Measurements from ENCODE around the gene PGAP6. TPM values are rescaled to one million over a fixed set of nuclear protein-coding genes. Genes with fewer than 3 reads are reported as not detected.

PGAP6 gene
- total RNA-seq, 1 donor from 2014 or later = 28.1 TPM

DNA sequence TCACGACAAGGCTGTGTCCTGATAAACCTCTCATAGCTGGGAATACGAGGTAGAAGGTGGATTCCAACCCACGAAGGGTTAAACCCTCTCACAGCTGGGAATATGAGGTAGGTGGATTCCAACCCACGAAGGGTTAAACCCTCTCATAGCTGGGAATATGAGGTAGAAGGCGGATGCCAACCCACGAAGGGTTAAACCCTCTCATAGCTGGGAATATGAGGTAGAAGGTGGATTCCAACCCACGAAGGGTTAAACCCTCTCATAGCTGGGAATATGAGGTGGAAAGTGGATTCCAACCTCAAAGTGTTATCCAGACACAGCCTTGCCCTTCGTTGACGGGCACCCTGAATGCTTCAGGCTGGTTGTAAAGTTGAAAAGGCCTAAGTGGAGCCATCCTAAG lies 60.2 kb downstream of the PGAP6 start:
- intact Hi-C loops (cut with DNase I) = no loop called here
- ATAC-seq (ENCODE audit: poor library complexity) (no peak), DNase-seq (no peak)

Other genes with a start within 250 kb of the PGAP6 start
- 19.2 TPM for gene NPRL3, start 243.3 kb downstream of the PGAP6 start, total RNA-seq
- gene HBZ, start 229.3 kb downstream of the PGAP6 start, total RNA-seq = not detected
- not detected for gene HBM, start 216.0 kb downstream of the PGAP6 start, total RNA-seq
- 64.7 TPM for gene HBA2, start 209.1 kb downstream of the PGAP6 start, total RNA-seq
- gene HBA1, start 205.3 kb downstream of the PGAP6 start, total RNA-seq = 110 TPM
- not detected for gene HBQ1, start 201.5 kb downstream of the PGAP6 start, total RNA-seq
- 25.0 TPM for gene LUC7L, start 152.5 kb downstream of the PGAP6 start, total RNA-seq
- 135 TPM for gene FAM234A, start 147.2 kb downstream of the PGAP6 start, total RNA-seq
- gene RGS11, start 106.0 kb downstream of the PGAP6 start, total RNA-seq = 12.5 TPM
- gene ARHGDIG, start 101.4 kb downstream of the PGAP6 start, total RNA-seq = 9.3 TPM
- gene PDIA2, start 98.8 kb downstream of the PGAP6 start, total RNA-seq = 1.8 TPM
- 14.0 TPM for gene AXIN1, start 29.3 kb downstream of the PGAP6 start, total RNA-seq
- 79.6 TPM for gene MRPL28, start 11.4 kb downstream of the PGAP6 start, total RNA-seq
- 81.6 TPM for gene NME4, start 15.2 kb upstream of the PGAP6 start, total RNA-seq
- 9.1 TPM for gene DECR2, start 19.9 kb upstream of the PGAP6 start, total RNA-seq
- gene RAB11FIP3, start 43.7 kb upstream of the PGAP6 start, total RNA-seq = 25.4 TPM
- gene CAPN15, start 145.7 kb upstream of the PGAP6 start, total RNA-seq = 17.7 TPM
- not detected for gene PRR35, start 178.4 kb upstream of the PGAP6 start, total RNA-seq
- 0.38 TPM for gene NHLRC4, start 185.0 kb upstream of the PGAP6 start, total RNA-seq
- gene PIGQ, start 188.0 kb upstream of the PGAP6 start, total RNA-seq = 18.0 TPM
- 11.0 TPM for gene RAB40C, start 208.1 kb upstream of the PGAP6 start, total RNA-seq
- 0.13 TPM for gene WFIKKN1, start 249.0 kb upstream of the PGAP6 start, total RNA-seq

All from Right ventricle myocardium superior (tissue), 1 donor.